ENCODE results near the gene REXO1.

DNA sequence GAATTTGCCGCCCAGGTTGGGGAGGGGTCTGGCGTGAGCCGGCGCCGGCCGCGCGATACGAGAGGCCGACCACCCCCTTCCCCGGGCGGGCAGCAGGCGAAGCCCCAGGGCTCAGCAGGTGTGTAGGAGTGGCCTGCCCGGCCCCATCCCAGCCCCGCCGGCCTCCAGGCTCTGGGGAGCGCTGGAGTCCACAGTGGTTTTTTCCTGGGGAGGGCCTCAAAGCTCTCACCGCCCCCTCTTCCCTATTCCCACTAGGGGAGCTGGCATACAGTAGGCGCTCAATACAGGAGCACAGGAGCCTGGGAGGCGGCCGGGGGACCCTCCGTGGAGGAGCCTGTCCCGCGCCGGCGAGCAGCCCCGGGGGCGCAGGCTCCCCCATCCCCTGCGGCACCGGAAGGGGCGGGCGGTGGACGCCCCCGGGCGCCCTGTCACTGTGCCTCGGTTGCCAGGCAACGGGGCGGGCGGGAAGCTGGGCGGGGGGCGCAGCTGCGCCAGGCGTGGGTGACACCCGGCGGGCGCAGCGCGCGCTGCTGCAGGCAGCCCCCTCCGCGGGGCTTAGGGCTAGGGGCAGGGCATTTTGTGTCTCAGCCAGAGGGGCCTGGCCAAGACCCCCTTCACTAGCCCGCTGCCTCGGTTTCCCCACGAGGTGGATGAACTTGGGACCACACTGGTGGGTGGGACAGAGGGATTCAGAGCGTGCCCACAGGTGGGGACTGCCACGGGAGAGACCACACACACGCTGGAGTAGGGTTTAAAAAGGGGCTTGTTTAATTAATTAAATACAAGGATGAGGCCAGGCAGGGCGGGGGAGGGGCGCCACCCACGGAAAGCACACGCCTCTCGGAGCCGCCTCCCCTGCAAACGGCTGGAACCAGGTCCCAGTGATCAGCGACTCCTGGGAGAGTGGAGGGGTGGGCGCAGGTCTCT lies 3.6 kb upstream of the REXO1 start:
- TF ChIP-seq, protein P1, sequence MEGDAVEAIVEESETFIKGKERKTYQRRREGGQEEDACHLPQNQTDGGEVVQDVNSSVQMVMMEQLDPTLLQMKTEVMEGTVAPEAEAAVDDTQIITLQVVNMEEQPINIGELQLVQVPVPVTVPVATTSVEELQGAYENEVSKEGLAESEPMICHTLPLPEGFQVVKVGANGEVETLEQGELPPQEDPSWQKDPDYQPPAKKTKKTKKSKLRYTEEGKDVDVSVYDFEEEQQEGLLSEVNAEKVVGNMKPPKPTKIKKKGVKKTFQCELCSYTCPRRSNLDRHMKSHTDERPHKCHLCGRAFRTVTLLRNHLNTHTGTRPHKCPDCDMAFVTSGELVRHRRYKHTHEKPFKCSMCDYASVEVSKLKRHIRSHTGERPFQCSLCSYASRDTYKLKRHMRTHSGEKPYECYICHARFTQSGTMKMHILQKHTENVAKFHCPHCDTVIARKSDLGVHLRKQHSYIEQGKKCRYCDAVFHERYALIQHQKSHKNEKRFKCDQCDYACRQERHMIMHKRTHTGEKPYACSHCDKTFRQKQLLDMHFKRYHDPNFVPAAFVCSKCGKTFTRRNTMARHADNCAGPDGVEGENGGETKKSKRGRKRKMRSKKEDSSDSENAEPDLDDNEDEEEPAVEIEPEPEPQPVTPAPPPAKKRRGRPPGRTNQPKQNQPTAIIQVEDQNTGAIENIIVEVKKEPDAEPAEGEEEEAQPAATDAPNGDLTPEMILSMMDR (IDR thresholded peaks at IDR 0.05) = no peak
- no peak for TF ChIP-seq POLR2AphosphoS5 (IDR thresholded peaks at IDR 0.05)
- TF ChIP-seq POLR2A (IDR thresholded peaks at IDR 0.05) = no peak
- no peak for TF ChIP-seq EP300 (IDR thresholded peaks at IDR 0.05)
